GM21786 (cell line): ENCODE data around the gene STX8.

ENCODE experiments used
- ATAC-seq: cut with Tn5 transposase; IDR thresholded peaks from one replicate; pipeline ENCODE4 v1.9.1; 2021; ENCODE audit not compliant: unreplicated experiment

Gene STX8

DNA sequence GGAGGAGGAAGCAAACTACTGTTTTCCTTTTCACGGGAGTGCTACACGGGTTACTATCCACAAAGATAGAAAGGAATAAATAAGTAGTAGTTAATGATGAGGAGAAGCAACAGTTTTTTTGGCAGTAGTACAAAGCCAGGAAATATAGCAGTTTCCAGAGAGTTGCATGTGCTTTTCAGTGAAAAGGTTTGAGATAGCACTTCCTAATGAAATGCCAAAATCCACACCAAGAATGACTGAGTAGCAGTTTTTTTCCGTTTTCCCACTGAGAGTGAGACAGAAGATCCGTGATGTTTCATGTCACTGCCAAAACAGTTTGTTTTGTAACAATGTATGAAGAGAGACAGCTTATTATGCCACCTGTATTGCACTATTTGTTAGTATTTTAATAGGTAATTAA lies 129.1 kb downstream of the STX8 start:
- ATAC-seq: no peak

DNA sequence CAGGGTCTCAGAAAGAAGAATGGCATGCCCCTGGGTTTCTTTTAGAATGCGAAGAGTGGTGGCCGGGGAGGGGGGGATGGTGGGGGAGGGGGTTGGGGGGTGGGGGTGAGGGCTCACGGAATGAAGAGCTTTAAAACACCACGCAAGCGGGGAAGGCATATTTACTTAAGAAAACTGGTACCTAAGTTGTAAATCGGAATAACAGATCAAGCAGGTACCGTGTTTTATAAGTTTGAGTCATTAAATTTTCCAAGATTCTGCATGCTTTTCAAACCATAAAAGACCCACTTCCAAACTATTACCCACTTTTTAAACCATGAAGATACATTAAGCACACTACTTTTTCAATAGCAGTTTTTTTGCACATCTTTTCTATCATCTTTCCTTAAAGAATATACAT lies 130.2 kb downstream of the STX8 start:
- ATAC-seq: no peak

DNA sequence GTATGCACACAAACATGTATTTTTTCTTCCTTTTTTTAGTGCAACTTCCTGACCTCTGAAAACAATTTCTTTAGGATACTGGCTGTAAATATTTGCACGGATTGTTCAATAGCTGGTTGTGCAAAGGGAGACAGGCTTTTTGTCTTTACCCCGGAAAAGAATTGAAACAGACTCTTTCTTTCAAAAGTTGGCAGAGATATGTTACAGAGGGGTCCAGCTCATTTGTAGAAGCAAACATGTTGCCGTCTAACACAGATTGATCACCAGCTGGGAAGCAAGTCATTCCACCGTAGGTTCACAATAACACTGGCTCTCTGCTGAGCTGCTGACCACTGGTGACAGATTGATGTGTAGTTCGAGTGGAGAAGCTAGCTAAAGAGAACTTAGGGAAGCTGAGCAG lies 130.9 kb downstream of the STX8 start:
- no peak for ATAC-seq

DNA sequence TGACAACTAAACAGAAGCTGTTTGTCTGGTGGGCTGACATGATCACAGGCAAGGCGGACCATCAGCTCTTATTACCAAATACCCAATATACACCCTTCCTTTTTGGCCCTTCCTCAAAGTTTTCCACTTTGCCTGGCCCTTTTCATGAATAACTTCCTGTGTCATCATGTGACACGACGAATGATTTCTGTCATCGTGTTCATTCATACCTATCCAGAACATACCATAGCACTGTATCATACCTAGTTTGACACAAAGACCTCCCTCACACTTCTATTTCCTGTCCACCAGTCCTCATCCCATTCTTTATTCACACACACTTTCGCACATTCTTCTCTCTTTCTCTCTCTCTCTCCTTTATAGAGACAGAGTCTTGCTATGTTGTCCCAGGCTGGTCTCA lies 131.8 kb downstream of the STX8 start:
- ATAC-seq: no peak

GRCh38 chr17:9439851-9440250 lies 135.8 kb downstream of the STX8 start:
- ATAC-seq: no peak

DNA sequence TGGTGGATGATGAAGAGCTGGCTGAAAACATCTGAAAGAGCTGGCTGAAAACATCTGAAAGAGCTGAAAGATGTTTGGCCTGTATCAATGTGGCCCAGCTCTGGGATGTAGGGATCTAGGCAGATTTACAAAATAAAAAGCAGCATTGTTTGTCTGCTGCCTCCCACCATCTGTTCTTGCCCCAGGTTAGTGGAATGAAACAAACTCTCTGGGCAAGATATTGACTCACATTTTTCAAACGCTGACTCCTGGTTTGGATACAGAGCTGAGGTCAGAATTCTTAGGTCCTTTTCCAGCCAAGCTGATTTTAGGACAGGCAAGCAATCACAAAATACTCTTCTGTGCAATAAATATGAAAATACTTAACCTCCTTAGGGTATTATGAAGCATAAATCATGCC lies 139.0 kb downstream of the STX8 start:
- no peak for ATAC-seq

GRCh38 chr17:9435165-9435564 lies 140.5 kb downstream of the STX8 start:
- no peak for ATAC-seq

DNA sequence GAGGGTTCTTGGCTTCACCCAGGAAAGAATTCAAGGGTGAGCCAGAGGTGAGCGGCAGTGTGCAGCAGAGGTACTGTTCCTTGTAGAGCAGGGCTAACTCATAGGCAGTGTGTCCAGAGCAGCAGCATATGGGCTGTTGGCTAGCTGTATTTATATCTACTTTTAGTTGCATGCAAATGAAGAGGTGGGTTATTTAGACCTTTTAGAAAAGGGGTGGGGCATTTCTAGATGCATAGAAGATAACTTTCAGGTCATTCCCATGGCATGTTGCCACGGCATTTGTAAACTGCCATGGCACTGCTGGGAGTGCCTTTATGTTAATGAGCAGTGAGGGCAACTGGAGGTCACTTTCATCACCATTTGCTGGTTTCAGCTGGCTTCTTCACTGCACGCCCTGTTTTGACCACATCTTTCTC lies 141.0 kb downstream of the STX8 start:
- ATAC-seq: no peak

GRCh38 chr17:9432934-9433421 lies 142.6 kb downstream of the STX8 start:
- no peak for ATAC-seq

- peak; percentile 85 for ATAC-seq
Measured at GRCh38 chr17:9432134-9432885, 143.3 kb downstream of the STX8 start.

DNA sequence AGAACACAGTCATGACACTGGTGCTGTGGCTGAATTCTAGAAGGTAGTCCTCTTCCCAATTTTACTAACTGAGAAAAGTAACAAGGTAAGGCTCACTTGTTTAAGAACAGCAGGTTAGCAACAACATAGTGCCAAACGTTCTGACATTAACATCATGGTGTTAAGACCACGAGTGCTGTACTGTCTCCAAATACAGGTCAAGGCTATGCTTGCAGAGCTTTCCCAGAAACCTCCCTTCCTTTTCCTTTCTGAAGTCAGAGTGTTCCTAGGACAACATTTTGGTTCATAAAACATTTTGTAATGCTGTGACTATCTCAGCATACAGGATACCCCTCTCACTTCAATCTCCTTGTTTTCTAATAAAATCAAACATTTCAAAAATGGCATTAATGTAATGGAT lies 144.0 kb downstream of the STX8 start:
- no peak for ATAC-seq

DNA sequence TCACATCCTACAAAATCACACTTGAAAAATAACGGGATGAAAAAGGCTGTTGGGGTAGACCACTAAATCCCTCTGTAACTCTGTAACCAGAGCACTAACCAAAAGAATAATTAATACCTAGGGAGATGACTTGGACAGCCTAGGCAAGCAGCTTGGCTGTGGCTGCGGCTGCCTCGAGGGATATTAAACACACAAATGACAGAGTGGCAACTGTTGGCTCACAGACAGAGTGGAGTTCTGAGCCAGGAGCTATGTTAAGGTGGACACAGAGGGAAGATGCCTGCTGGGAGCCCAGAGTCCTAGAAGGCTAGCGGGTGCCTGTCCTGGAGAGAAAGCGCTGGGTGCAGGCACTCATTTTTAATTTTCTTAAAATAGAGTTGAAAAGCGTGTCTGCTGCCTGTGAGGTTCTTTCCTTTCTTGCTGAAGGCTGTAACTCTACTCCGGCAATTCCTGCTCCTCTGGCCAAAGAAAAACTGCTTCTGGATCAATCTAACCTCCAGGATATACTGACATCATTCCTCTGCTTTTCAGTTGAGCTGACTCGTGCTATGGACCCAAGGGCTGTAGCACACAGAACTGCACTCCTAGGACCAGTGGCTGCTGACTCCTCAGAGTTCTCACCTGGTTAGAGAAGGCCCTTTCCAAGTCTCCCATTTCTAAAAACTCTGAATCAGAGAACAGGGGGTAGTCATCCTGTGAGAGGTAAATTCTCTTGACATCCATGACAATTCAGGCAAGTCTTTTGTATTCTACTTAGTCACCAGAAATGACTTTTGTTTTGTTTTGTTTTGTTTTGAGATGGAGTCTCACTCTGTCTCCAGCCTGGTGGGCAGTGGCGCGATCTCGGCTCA lies 147.9 kb downstream of the STX8 start:
- ATAC-seq: no peak

GRCh38 chr17:9424071-9424640 lies 151.5 kb downstream of the STX8 start:
- no peak for ATAC-seq

GRCh38 chr17:9421525-9421924 lies 154.1 kb downstream of the STX8 start:
- no peak for ATAC-seq

GRCh38 chr17:9419932-9420453 lies 155.6 kb downstream of the STX8 start:
- no peak for ATAC-seq

- ATAC-seq: peak; percentile 97
Measured at GRCh38 chr17:9414471-9414870, 161.1 kb downstream of the STX8 start.

DNA sequence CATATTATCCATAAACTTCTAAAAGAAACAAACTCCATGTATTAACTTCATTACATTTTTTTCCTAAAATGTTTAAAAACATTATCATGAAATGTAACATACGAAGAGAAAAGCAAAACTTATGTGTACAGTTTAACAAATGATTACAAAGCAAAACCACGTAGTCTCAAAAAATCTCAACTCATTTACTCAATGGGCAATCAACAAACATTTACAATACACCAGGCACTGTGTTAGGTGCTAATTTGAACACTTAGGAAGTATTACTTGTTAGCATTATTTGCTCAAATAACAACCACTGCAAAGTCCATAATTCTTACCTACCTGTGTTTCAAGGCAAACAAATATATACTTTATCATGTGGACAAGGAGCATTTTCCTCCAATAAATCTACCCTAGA lies 164.9 kb downstream of the STX8 start:
- no peak for ATAC-seq

DNA sequence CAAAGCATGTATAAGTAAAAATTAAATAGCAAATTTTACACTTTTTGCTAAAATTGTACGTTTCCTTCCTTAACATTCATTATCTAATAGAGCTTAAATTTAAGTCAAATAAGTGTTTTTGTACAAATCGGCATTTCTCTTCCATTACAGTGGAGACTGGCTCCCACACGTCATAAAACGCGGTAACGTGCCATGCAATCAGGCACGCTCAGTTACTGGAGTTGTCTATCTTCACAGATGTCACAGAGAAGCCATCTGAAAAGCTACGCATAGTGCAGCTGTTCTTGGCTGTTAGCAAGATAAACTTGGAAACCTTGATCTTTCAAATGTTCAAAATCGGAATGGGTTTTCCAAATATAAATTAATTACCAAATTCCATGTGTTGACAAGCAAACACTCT lies 165.3 kb downstream of the STX8 start:
- ATAC-seq: no peak

GRCh38 chr17:9409878-9410277 lies 165.7 kb downstream of the STX8 start:
- ATAC-seq: no peak

DNA sequence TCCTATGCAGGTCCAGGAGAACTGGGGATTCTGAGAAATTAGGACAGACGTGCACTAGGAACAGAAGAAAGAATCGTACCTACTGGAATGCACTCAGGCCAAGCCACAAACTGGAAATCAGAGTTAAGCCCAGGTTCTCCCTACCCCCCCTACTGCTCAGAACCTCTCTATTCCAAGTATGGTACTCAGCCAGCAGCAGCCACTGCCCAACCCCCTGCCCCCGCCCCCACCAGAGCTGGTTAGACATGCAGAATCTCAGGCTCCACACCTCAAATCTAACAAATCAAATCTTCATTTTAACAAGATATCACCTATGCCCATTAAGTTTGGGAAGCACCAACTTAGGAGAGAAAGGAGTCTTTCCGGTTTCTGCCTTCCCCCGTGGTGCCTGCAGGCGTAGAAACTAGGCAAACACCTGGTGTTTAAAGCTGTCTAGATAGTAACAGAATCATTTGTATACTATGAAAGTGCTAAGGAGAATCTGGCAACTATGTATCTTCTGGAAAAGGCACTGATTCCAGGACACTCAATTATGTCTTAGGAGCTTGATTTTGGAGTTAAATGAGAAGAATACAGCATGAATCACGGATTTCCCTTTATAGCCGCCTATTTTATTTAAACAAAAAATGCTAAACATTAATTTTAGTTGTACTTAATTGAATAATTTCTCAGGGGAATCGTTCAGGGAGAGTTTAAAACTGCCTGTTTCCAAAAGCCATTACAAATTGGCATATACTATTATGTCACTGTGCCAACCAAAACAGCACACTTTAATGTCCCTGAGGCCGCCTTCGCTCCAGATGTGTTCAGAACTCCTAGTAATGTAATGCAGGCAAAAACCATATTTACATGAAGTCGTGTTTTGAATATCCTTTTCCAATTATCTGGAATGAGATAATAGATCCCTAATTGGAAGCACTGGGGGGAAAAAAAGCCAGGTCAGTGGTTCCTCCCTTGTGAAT lies 166.5 kb downstream of the STX8 start:
- ATAC-seq: no peak
